WI38 (cell line): ENCODE measurements around the gene CSPG5.

ENCODE experiments used
- H3K4me3 ChIP-seq: 2 replicates; pipeline ENCODE4 v1.5.1; 2011; ENCODE audit warnings: low read depth, mild to moderate bottlenecking, control low read depth, low read length
- CTCF ChIP-seq: IDR thresholded peaks from 2 replicates; pipeline ENCODE4 v1.5.1; 2012; ENCODE audit warnings: low read depth, mild to moderate bottlenecking, control low read depth, low read length

Gene CSPG5

DNA sequence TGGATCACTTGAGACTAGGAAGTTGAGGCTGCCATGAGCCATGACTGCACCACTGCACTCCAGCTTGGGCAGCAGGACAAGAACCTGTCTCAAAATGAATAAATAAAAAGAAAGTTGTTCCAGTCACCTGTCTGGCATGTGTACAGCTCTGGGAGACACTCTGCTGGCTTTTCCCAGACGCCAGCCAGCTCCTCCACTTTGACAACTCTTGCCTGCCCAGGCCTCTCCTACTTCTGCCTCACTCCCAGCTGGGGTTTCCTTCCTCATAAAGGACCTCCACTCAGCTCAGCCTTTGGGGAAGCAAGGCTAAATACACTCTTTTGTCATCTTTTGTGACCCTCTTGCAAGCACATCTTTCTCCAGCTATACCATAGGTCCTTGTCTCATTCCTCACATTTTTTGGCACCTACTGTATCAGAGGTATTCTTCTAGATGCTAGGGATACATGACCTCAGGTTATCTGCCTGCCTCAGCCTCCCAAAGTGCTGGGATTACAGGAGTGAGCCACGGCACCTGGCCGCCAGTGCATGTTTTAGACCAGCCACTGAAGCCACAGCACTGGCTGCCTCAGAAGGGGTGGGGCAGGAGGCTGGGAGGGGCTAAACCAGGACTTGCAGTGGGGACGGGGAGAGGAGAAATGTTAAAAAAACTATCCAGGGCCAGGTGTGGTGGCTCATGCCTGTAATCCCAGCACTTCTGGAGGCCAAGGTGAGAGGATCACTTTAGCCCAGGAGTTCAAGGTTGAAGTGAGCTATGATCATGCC is 55.2 kb downstream of the CSPG5 start:
- no peak overlapping the region for H3K4me3 ChIP-seq
- no peak for TF ChIP-seq CTCF

GRCh38 chr3:47522082-47522987 is 56.3 kb downstream of the CSPG5 start:
- TF ChIP-seq CTCF, result peak; percentile 73
- no peak overlapping the region for H3K4me3 ChIP-seq

GRCh38 chr3:47520756-47521155 is 57.9 kb downstream of the CSPG5 start:
- TF ChIP-seq CTCF, result no peak
- no peak overlapping the region for H3K4me3 ChIP-seq

- no peak overlapping the region for H3K4me3 ChIP-seq
- no peak for TF ChIP-seq CTCF
Observed at GRCh38 chr3:47517937-47518336, 60.7 kb downstream of the CSPG5 start.

DNA sequence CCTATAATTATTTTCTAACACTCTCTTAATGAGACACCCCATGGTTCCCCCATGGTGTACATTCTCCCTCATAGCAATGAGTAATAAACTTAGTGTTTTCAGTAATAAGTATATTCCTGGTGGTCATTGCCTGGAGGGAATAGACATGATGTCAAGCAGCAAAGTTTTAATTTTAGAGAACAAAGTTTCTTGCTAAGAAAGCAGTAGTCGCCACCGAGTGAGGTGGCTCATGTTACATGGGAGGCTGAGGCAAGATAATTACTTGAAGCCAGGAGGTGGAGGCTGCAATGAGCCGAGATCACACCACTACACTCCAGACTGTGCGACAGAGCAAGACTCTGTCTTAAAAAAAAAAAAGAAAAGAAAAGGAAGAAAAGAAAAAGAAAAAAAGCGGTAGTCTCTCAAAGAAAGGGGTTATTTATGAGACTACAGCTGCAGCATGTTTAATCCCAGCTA is 62.8 kb downstream of the CSPG5 start:
- TF ChIP-seq CTCF, result no peak
- no peak overlapping the region for H3K4me3 ChIP-seq

DNA sequence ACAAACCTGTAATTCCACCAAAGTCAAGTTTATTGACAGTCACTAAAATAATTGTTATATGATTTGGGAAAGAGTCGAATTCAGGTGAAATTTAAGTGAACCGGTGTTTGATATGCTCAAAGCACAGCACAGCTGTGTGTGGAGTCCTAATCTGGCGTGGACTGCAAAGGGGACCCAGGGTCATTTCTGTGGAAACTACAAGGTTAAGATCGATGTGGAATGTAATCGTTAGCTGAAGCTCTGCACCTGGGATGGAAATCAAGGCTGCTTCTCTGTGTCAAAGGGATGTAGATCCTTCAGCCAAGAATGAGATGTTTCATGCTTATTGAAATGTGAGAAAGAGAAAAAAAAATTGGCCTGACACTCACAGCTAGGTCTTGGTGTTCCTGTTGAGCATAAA is 63.6 kb downstream of the CSPG5 start:
- TF ChIP-seq CTCF, result no peak
- no peak overlapping the region for H3K4me3 ChIP-seq
